Measurements from ENCODE around the gene GCSAM. TPM values are rescaled to one million over a fixed set of nuclear protein-coding genes. Genes with fewer than 3 reads are reported as not detected.

The GCSAM gene
- total and polyA plus RNA-seq, 7 experiments from 2014 or later = 5.5 to 38.8 (median 24.9) TPM

DNA sequence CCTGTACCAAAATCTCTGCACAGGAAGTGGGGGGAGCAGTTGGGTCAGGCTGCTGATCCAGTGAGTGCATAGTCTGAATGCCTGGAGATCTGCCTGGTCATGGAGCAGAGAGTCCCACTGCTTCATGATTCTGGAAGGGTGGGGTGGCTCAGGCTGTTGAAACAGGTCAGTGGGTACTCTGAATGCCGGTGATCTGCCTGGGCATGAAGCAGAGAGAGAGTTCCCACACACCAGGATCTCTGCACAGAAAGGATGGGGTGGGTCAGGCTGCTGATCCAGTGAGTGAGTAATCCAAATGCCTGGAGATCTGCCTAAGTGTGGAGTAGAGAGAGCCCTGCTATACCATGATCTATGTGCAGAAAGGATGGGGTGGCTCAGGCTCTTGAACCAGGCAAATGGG lies 16.1 kb upstream of the GCSAM start:
- H3K9me3 ChIP-seq (ENCODE audit: control insufficient read depth in 2 of 3, low read length in 3 of 3) = peaks cover 0 to 19% (median 0%) of the 10 kb centered on the region in 3 experiments
- intact Hi-C loops (cut with micrococcal nuclease) = no loop called here
- Mint-ChIP-seq H3K4me1 (no peaks in the 10 kb centered on the region), H3K27me3 (peaks cover 0 to 3% (median 0%) of the 10 kb centered on the region in 5 donors), H3K36me3 (peaks cover 12 to 34% (median 19%) of the 10 kb centered on the region in 5 donors), H3K9me3 (peaks cover 8 to 54% (median 23%) of the 10 kb centered on the region in 11 donors), H3K27ac (no peak overlapping the region), H3K4me3 (no peak overlapping the region)
- no peak overlapping the region for H3K27ac ChIP-seq (ENCODE audit: low read depth, low read length)
- H3K27me3 ChIP-seq (ENCODE audit: control insufficient read depth in 2 of 2, insufficient read depth in 2 of 2, low read length in 2 of 2) = no peaks in the 10 kb centered on the region
- DNase-seq = no peak
- no peak overlapping the region for H3K4me3 ChIP-seq (ENCODE audit: low read length)
- no peak for ATAC-seq
- no peaks in the 10 kb centered on the region for H3K36me3 ChIP-seq (ENCODE audit: control insufficient read depth in 2 of 3, insufficient read depth in 3 of 3, low read length in 3 of 3)
- CTCF ChIA-PET = interaction anchor here (1.1 kb wide), 1 partner anchor 11 kb away, joined by 3 read pairs; no protein-coding TSS in a partner anchor
- POLR2A ChIA-PET = no interaction called here
- no peaks in the 10 kb centered on the region for H3K4me1 ChIP-seq (ENCODE audit: control insufficient read depth in 2 of 2, insufficient read depth in 2 of 2, low read length in 2 of 2)

DNA sequence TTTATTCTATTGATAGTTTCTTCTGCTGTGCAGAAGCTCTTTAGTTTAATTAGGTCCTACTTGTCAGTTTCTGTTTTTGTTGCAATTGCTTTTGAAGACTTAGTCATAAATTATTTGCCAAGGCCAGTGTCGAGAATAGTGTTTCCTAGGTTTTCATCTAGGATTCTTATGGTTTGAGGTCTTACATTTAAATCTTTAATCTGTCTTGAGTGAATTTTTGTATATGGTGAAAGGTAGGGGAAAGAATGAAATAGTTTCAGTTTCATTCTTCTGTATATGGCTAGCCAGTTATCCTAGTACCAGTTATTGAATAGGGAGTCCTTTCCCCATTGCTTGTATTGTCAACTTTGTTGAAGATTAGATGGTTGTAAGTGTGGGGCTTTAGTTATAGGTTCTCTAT lies 10.6 kb upstream of the GCSAM start:
- Histone ChIP-seq H3K36me3 (ENCODE audit: control insufficient read depth in 2 of 3, insufficient read depth in 3 of 3, low read length in 3 of 3) (no peaks in the 10 kb centered on the region), H3K4me3 (ENCODE audit: low read length) (no peak overlapping the region), H3K4me1 (ENCODE audit: control insufficient read depth in 2 of 2, insufficient read depth in 2 of 2, low read length in 2 of 2) (no peaks in the 10 kb centered on the region), H3K9me3 (ENCODE audit: control insufficient read depth in 2 of 3, low read length in 3 of 3) (peaks cover 0 to 9% (median 0%) of the 10 kb centered on the region in 3 experiments), H3K27me3 (ENCODE audit: control insufficient read depth in 2 of 2, insufficient read depth in 2 of 2, low read length in 2 of 2) (no peaks in the 10 kb centered on the region), H3K27ac (ENCODE audit: low read depth, low read length) (no peak overlapping the region)
- Mint-ChIP-seq H3K4me3 (peak overlapping the region; percentile 37 to 75 (median 61)), H3K36me3 (peaks cover 12 to 31% (median 22%) of the 10 kb centered on the region in 5 donors), H3K27me3 (no peaks in the 10 kb centered on the region), H3K27ac (peak overlapping the region in 6 of 9 donors; percentile 2 to 70 (median 12)), H3K4me1 (peaks cover 2 to 21% (median 12%) of the 10 kb centered on the region in 7 donors), H3K9me3 (peaks cover 2 to 41% (median 26%) of the 10 kb centered on the region in 11 donors)
- ATAC-seq (no peak), DNase-seq (no peak)
- POLR2A ChIA-PET = no interaction called here
- CTCF ChIA-PET = interaction anchor here (0.5 to 1.9 kb wide), 3 partner anchors 32 to 179 kb away, joined by 3 to 5 read pairs (median 3); no protein-coding TSS in a partner anchor
- intact Hi-C loops (cut with micrococcal nuclease) = loop anchor here in 1 of 2 donors (1.0 kb wide), 1 partner anchor 9 kb away; no protein-coding TSS in a partner anchor

DNA sequence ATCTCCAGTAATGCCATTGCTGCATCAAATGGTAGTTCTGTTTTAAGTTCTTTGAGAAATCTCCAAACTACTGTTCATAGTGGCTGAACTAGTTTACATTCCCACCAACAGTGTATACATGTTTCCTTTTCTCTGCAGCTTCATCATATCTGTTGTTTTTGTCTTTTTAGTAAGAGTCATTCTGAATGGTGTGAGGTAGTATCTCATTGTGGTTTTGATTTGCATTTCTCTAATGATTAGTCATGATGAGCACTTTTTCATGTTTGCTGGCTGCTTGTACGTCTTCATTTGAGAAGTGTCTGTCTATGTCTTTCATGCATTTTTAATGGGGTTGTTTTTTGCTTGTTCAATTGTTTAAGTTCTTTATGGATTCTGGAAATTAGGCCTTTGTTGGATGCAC lies 10.2 kb upstream of the GCSAM start:
- Mint-ChIP-seq H3K4me3 (peak overlapping the region; percentile 37 to 75 (median 61)), H3K36me3 (peaks cover 12 to 31% (median 22%) of the 10 kb centered on the region in 5 donors), H3K9me3 (peaks cover 2 to 37% (median 26%) of the 10 kb centered on the region in 11 donors), H3K4me1 (peaks cover 3 to 25% (median 12%) of the 10 kb centered on the region in 7 donors), H3K27ac (peak overlapping the region in 6 of 9 donors; percentile 2 to 70 (median 12)), H3K27me3 (no peaks in the 10 kb centered on the region)
- Histone ChIP-seq H3K4me1 (ENCODE audit: control insufficient read depth in 2 of 2, insufficient read depth in 2 of 2, low read length in 2 of 2) (no peaks in the 10 kb centered on the region), H3K27me3 (ENCODE audit: control insufficient read depth in 2 of 2, insufficient read depth in 2 of 2, low read length in 2 of 2) (no peaks in the 10 kb centered on the region), H3K27ac (ENCODE audit: low read depth, low read length) (no peak overlapping the region), H3K36me3 (ENCODE audit: control insufficient read depth in 2 of 3, insufficient read depth in 3 of 3, low read length in 3 of 3) (no peaks in the 10 kb centered on the region), H3K4me3 (ENCODE audit: low read length) (no peak overlapping the region), H3K9me3 (ENCODE audit: control insufficient read depth in 2 of 3, low read length in 3 of 3) (peaks cover 0 to 9% (median 0%) of the 10 kb centered on the region in 3 experiments)
- intact Hi-C loops (cut with micrococcal nuclease) = loop anchor here in 1 of 2 donors (1.0 kb wide), 1 partner anchor 9 kb away; no protein-coding TSS in a partner anchor
- ATAC-seq (peak; percentile 38), DNase-seq (no peak)
- ChIA-PET POLR2A (no interaction called here), CTCF (interaction anchor here (0.5 to 1.9 kb wide), 2 partner anchors 32 to 104 kb away, joined by 3 to 5 read pairs; no protein-coding TSS in a partner anchor)

DNA sequence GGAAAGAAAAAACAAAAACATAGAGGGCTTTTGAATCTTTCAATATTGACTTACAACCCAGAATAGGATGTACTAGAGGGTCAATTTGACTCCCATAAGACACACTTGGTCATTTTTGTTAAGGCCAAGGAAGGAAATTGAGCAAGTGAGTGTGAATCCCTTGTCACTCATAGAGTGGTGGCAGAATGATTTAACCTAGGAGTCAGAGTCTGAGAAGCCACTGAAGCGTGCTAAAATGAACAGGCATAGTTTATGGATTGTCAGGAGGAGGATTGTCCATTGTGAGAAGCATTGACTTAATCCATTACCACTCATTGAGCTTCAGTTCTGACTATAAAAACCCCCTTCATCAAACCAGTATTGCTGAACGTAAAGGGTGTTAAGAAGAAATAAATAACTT lies 8.2 kb upstream of the GCSAM start:
- H3K9me3 ChIP-seq (ENCODE audit: control insufficient read depth in 2 of 3, low read length in 3 of 3) = no peaks in the 10 kb centered on the region
- no peaks in the 10 kb centered on the region for H3K27me3 Mint-ChIP-seq
- intact Hi-C loops (cut with micrococcal nuclease) = no loop called here
- H3K4me1 ChIP-seq (ENCODE audit: control insufficient read depth in 2 of 2, insufficient read depth in 2 of 2, low read length in 2 of 2) = peaks cover 0 to 12% of the 10 kb centered on the region in 2 donors
- peaks cover 3 to 19% (median 9%) of the 10 kb centered on the region in 5 donors for H3K36me3 Mint-ChIP-seq
- H3K4me1 Mint-ChIP-seq = peaks cover 12 to 45% (median 29%) of the 10 kb centered on the region in 7 donors
- DNase-seq (no peak), ATAC-seq (no peak)
- CTCF ChIA-PET = no interaction called here
- H3K27ac ChIP-seq (ENCODE audit: low read depth, low read length) = no peak overlapping the region
- POLR2A ChIA-PET = no interaction called here
- H3K4me3 Mint-ChIP-seq = no peak overlapping the region
- H3K27me3 ChIP-seq (ENCODE audit: control insufficient read depth in 2 of 2, insufficient read depth in 2 of 2, low read length in 2 of 2) = no peaks in the 10 kb centered on the region
- H3K36me3 ChIP-seq (ENCODE audit: control insufficient read depth in 2 of 3, insufficient read depth in 3 of 3, low read length in 3 of 3) = no peaks in the 10 kb centered on the region
- H3K27ac Mint-ChIP-seq = no peak overlapping the region
- peaks cover 0 to 17% (median 9%) of the 10 kb centered on the region in 11 donors for H3K9me3 Mint-ChIP-seq
- no peak overlapping the region for H3K4me3 ChIP-seq (ENCODE audit: low read length)

DNA sequence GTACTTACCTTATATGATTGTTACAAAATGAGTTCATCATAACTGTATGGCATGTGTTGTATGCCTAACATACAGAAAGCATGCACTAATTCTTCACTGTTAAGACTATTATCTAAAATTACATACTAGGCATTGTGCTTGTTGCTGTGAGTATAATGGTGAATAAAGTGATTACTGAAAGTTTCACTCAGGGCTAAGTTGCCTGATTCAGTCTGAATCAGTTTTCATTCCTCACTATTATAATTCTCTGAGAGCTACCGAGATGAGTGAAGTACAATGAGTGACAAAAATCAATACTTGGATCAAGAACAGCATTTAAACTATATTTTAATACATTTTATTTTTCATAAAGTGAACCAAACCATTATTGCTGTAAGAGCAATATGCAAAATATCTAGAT lies 7.5 kb upstream of the GCSAM start:
- ChIA-PET POLR2A (no interaction called here), CTCF (no interaction called here)
- Mint-ChIP-seq H3K27ac (no peak overlapping the region), H3K9me3 (peaks cover 0 to 13% (median 4%) of the 10 kb centered on the region in 11 donors), H3K4me1 (peaks cover 13 to 52% (median 36%) of the 10 kb centered on the region in 7 donors), H3K27me3 (no peaks in the 10 kb centered on the region), H3K4me3 (no peak overlapping the region), H3K36me3 (peaks cover 3 to 14% (median 5%) of the 10 kb centered on the region in 5 donors)
- Histone ChIP-seq H3K27ac (ENCODE audit: low read depth, low read length) (no peak overlapping the region), H3K9me3 (ENCODE audit: control insufficient read depth in 2 of 3, low read length in 3 of 3) (no peaks in the 10 kb centered on the region), H3K36me3 (ENCODE audit: control insufficient read depth in 2 of 3, insufficient read depth in 3 of 3, low read length in 3 of 3) (no peaks in the 10 kb centered on the region), H3K4me1 (ENCODE audit: control insufficient read depth in 2 of 2, insufficient read depth in 2 of 2, low read length in 2 of 2) (peaks cover 0 to 17% of the 10 kb centered on the region in 2 donors), H3K27me3 (ENCODE audit: control insufficient read depth in 2 of 2, insufficient read depth in 2 of 2, low read length in 2 of 2) (no peaks in the 10 kb centered on the region), H3K4me3 (ENCODE audit: low read length) (no peak overlapping the region)
- ATAC-seq (no peak), DNase-seq (no peak)
- intact Hi-C loops (cut with micrococcal nuclease) = no loop called here

DNA sequence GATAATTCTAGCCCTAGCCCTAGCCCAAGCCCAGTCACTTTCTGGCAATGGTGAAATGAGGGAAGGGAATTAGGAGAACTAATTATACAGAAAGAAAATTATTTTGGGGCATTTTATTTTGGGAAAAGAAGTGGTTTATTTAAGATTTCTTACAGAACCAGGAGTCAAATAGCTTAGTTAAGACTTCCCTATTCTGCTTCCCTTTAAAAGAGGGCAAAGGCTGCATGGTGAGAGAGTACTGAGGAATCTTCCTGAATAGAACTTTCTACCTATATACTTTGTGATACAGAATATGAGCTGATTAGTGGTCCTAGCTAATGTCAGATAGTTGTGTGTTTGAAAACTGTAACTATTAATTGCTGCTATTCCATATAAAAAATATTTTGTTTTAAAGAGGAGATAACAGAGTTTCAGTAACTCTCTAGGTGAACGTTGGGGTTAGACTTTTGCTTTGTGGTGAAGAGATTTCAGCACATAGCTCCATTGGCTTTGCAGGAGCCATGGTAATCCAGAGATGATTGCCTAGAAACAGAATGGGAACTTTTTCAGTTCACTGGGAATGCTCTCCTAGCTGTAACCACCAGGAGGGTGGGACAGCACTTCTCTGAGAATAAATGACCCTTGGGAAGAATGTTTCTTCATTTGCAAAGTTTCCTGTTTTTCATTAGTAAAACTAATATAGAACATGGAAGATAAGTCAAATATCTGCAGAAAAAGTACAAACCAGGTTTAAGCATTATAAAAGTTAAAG lies 5.3 kb upstream of the GCSAM start:
- Histone ChIP-seq H3K27ac (ENCODE audit: low read depth, low read length) (no peak overlapping the region), H3K27me3 (ENCODE audit: control insufficient read depth in 2 of 2, insufficient read depth in 2 of 2, low read length in 2 of 2) (no peaks in the 10 kb centered on the region), H3K9me3 (ENCODE audit: control insufficient read depth in 2 of 3, low read length in 3 of 3) (no peaks in the 10 kb centered on the region), H3K4me3 (ENCODE audit: low read length) (no peak overlapping the region), H3K4me1 (ENCODE audit: control insufficient read depth in 2 of 2, insufficient read depth in 2 of 2, low read length in 2 of 2) (peaks cover 17 to 39% of the 10 kb centered on the region in 2 donors), H3K36me3 (ENCODE audit: control insufficient read depth in 2 of 3, insufficient read depth in 3 of 3, low read length in 3 of 3) (no peaks in the 10 kb centered on the region)
- ATAC-seq (no peak), DNase-seq (no peak)
- H3K27ac Mint-ChIP-seq = peak overlapping the region in 2 of 9 donors; percentile 12 to 28
- peaks cover 0 to 3% (median 0%) of the 10 kb centered on the region in 11 donors for H3K9me3 Mint-ChIP-seq
- H3K4me3 Mint-ChIP-seq = peak overlapping the region in 1 of 10 donors; percentile 2
- CTCF ChIA-PET = interaction anchor here (0.8 to 3.6 kb wide), 10 partner anchors 10 to 393 kb away, joined by 3 to 21 read pairs (median 8); partner anchors contain the start of gene SLC9C1
- POLR2A ChIA-PET = interaction anchor here (0.6 to 2.3 kb wide), 6 partner anchors 10 to 427 kb away, joined by 3 to 8 read pairs (median 3); no protein-coding TSS in a partner anchor
- peaks cover 0 to 6% (median 3%) of the 10 kb centered on the region in 5 donors for H3K36me3 Mint-ChIP-seq
- no peaks in the 10 kb centered on the region for H3K27me3 Mint-ChIP-seq
- intact Hi-C loops (cut with micrococcal nuclease) = loop anchor here (5.0 to 10.0 kb wide), 2 partner anchors 394 to 836 kb away; partner anchors contain the start of gene CD200R1 (in 1 of the 2)
- peaks cover 28 to 68% (median 51%) of the 10 kb centered on the region in 7 donors for H3K4me1 Mint-ChIP-seq

Data from naive thymus-derived CD4-positive, alpha-beta T cell (primary cell).